Hepatocyte (in vitro differentiated cells): ENCODE measurements around the gene HUWE1.

ENCODE experiments used
- CTCF ChIP-seq: fragments of 200-600 bp; sonication (generic); IDR thresholded peaks from 2 replicates; pipeline ENCODE4 v1.5.1; 2016; ENCODE audit warnings: antibody characterized with exemption, mild to moderate bottlenecking; ENCODE audit not compliant: poor library complexity
- EZH2 ChIP-seq: fragments of 200-600 bp; sonication (generic); IDR thresholded peaks from 2 replicates; pipeline ENCODE4 v1.6.1; 2016; ENCODE audit warnings: antibody characterized with exemption, mild to moderate bottlenecking, borderline replicate concordance

GRCh38 chrX:53550756-53551463 lies 135.6 kb downstream of the HUWE1 start:
- TF ChIP-seq CTCF (no peak), EZH2 (no peak)
